ENCODE results near the gene ZBTB7A.

DNA sequence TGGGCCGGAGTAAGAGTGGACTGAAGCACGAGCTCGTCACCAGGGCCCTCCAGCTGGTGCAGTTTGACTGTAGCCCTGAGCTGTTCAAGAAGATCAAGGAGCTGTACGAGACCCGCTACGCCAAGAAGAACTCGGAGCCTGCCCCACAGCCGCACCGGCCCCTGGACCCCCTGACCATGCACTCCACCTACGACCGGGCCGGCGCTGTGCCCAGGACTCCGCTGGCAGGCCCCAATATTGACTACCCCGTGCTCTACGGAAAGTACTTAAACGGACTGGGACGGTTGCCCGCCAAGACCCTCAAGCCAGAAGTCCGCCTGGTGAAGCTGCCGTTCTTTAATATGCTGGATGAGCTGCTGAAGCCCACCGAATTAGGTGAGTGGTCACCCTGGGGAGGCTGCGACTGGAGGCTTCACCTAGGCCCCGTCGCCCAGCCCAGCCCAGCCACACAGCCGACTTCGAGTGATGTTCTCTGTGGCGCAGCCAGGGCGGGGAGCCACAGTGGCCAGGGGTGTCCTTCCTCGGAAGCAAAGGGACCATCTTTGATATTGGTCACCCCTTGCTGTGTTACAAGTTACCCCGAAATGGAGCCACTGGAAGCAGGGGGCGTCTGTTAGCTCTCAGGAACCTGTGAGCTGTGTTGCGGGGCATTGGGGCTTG is 53.6 kb downstream of the ZBTB7A start:
- TF ChIP-seq CTCF (IDR thresholded peaks at IDR 0.05): no peak
- TF ChIP-seq POLR2A (IDR thresholded peaks at IDR 0.05): no peak

Measured in esophagus squamous epithelium (tissue), 4 donors.